Ascending aorta (tissue), 2 donors: Measurements from ENCODE around the gene EFCAB13. TPM values are rescaled to one million over a fixed set of nuclear protein-coding genes. Genes with fewer than 3 reads are reported as not detected.
"Not testable (repeated sequence)": the region's sequence is repeated elsewhere in the genome, so short reads cannot be mapped to it uniquely, and the experiment has no call there.

Source experiments
- DNase-seq, 2 donors: peaks; one replicate each; pipeline ENCODE4 v3.0.0-alpha.2; 2019; ENCODE audit warnings: low spot score in 2 of 2
- H3K27ac ChIP-seq, 2 donors: fragments of 200-600 bp; sonication (generic); one replicate each; pipeline ENCODE4 v1.5.1; 2016 to 2017; ENCODE audit warnings: mild to moderate bottlenecking in 1 of 2
- H3K27me3 ChIP-seq: fragments of 200-600 bp; sonication (generic); one replicate; pipeline ENCODE4 v1.5.1; 2017
- H3K36me3 ChIP-seq, 2 donors: fragments of 200-600 bp; sonication (generic); one replicate each; pipeline ENCODE4 v1.5.1; 2016
- H3K4me1 ChIP-seq, 2 donors: fragments of 200-600 bp; sonication (generic); one replicate each; pipeline ENCODE4 v1.5.1; 2016 to 2017; ENCODE audit warnings: mild to moderate bottlenecking in 1 of 2
- H3K4me3 ChIP-seq, 2 donors: fragments of 200-600 bp; sonication (generic); one replicate each; pipeline ENCODE4 v1.5.1; 2016 to 2017; ENCODE audit warnings: mild to moderate bottlenecking in 1 of 2
- H3K9me3 ChIP-seq, 2 donors: fragments of 200-600 bp; sonication (generic); one replicate each; pipeline ENCODE4 v1.5.1; 2016
- CTCF ChIP-seq, 3 experiments: fragments of 200-600 bp in 2 of 3; fragments of 450-650 bp in 1 of 3; sonication (generic) in 2 of 3; IDR thresholded peaks; one replicate each; pipeline ENCODE4 v1.5.1; 2016 to 2019; ENCODE audit warnings: antibody characterized with exemption in 3 of 3, mild to moderate bottlenecking in 1 of 3, moderate library complexity in 1 of 3
- intact Hi-C: fragments of 100-400 bp; cut with DNase I; formaldehyde crosslinking; loops from one replicate; pipeline ENCODE4 v1.15.1; 2023
- total RNA-seq: library from RNA; depleted of rRNA; stranded (reverse); fragments of >200 nt; gene quantifications from one replicate; pipeline ENCODE4 v1.1.0, GENCODE V29; 2016

EFCAB13 gene
- total RNA-seq, 1 donor from 2014 or later = 1.2 TPM

- intact Hi-C loops = no loop called here
- no peaks in the 10 kb centered on the region for H3K4me1 ChIP-seq
- peaks cover 0 to 19% of the 10 kb centered on the region in 2 donors for H3K36me3 ChIP-seq
- H3K4me3 ChIP-seq = no peak overlapping the region
- no peak for TF ChIP-seq CTCF (IDR thresholded peaks at IDR 0.05)
- H3K9me3 ChIP-seq = no peaks in the 10 kb centered on the region
- no peak overlapping the region for H3K27ac ChIP-seq
- no peak for DNase-seq
- H3K27me3 ChIP-seq = no peaks in the 10 kb centered on the region
Observed at GRCh38 chr17:47363171-47363570, 39.4 kb downstream of the EFCAB13 start.

- Histone ChIP-seq H3K36me3 (peaks cover 0 to 22% of the 10 kb centered on the region in 2 donors), H3K27ac (no peak overlapping the region), H3K4me1 (no peaks in the 10 kb centered on the region), H3K9me3 (peaks cover 0 to under 1% of the 10 kb centered on the region in 2 donors), H3K4me3 (no peak overlapping the region), H3K27me3 (no peaks in the 10 kb centered on the region)
- DNase-seq = no peak
- intact Hi-C loops = no loop called here
- TF ChIP-seq CTCF (IDR thresholded peaks at IDR 0.05) = no peak
Observed at GRCh38 chr17:47367257-47367656, 43.5 kb downstream of the EFCAB13 start.

DNA sequence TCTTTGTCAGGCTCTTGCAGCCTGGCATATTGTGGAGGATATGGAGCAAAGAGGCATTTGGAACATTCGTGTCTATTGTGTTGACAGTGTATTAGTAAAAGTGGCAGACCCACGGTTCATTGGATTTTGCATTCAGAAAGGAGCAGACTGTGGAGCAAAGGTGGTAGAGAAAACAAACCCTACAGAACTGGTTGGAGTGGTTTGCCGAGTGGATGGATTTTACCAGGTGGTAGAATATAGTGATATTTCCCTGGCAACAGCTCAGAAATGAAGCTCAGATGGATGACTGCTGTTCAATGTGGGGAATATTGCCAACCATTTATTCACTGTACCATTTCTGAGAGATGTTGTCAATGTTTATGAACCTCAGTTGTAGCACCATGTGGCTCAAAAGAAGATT lies 44.5 kb downstream of the EFCAB13 start:
- no peak for DNase-seq
- Histone ChIP-seq H3K9me3 (peaks cover 0 to 10% of the 10 kb centered on the region in 2 donors), H3K36me3 (peaks cover 0 to 25% of the 10 kb centered on the region in 2 donors), H3K27me3 (no peaks in the 10 kb centered on the region), H3K27ac (no peak overlapping the region), H3K4me1 (no peaks in the 10 kb centered on the region), H3K4me3 (no peak overlapping the region)
- intact Hi-C loops = no loop called here
- TF ChIP-seq CTCF (IDR thresholded peaks at IDR 0.05) = no peak

- DNase-seq, H3K27me3 ChIP-seq, H3K4me1 ChIP-seq, H3K27ac ChIP-seq, intact Hi-C loops, H3K4me3 ChIP-seq: not testable (repeated sequence)
- Histone ChIP-seq H3K9me3 (peaks cover 0 to 12% of the 10 kb centered on the region in 2 donors), H3K36me3 (peaks cover 0 to 22% of the 10 kb centered on the region in 2 donors)
Observed at GRCh38 chr17:47370899-47371298, 47.1 kb downstream of the EFCAB13 start.

GRCh38 chr17:47373002-47373401 lies 49.2 kb downstream of the EFCAB13 start:
- H3K27ac ChIP-seq = no peak overlapping the region
- TF ChIP-seq CTCF (IDR thresholded peaks at IDR 0.05) = no peak
- H3K36me3 ChIP-seq = peaks cover 0 to 12% of the 10 kb centered on the region in 2 donors
- H3K27me3 ChIP-seq = no peaks in the 10 kb centered on the region
- peaks cover 0 to 12% of the 10 kb centered on the region in 2 donors for H3K9me3 ChIP-seq
- DNase-seq = no peak
- H3K4me3 ChIP-seq = no peak overlapping the region
- intact Hi-C loops = no loop called here
- H3K4me1 ChIP-seq = no peaks in the 10 kb centered on the region

DNA sequence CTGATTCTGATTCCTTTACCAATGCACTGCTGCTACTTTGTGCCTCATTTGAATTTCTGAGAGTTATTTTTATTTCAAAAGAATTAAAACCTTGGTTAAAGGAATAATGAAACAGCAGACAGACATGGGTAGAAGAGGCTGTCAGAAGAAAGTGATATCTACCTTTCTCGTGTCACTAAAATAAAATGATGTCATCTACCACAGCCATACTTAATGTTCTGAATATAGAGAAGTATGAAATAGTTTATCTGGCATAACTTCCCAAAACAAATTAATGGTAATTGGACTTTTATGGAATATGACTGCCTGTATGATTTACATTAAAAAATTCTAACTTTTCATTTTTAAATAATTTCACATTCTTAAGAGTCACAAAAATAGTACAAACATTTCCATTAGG lies 52.5 kb downstream of the EFCAB13 start:
- no peak for DNase-seq
- no peak for TF ChIP-seq CTCF (IDR thresholded peaks at IDR 0.05)
- no peak overlapping the region for H3K27ac ChIP-seq
- H3K27me3 ChIP-seq = no peaks in the 10 kb centered on the region
- no peak overlapping the region for H3K4me3 ChIP-seq
- intact Hi-C loops = no loop called here
- H3K9me3 ChIP-seq = peaks cover 0 to 12% of the 10 kb centered on the region in 2 donors
- no peaks in the 10 kb centered on the region for H3K4me1 ChIP-seq
- H3K36me3 ChIP-seq = peaks cover 0 to 15% of the 10 kb centered on the region in 2 donors
